Epithelial cell of proximal tubule (primary cell): ENCODE measurements around the gene SRMS. TPM values are rescaled to one million over a fixed set of nuclear protein-coding genes. Genes with fewer than 3 reads are reported as not detected.

Source experiments
- DNase-seq: peaks from one replicate; pipeline ENCODE4 v3.0.0-alpha.2; 2011; ENCODE audit warnings: low read depth
- H3K4me3 ChIP-seq: 2 replicates; pipeline ENCODE4 v1.5.1; 2011; ENCODE audit warnings: low read depth, mild to moderate bottlenecking, low read length
- CTCF ChIP-seq: conservative IDR thresholded peaks from 2 replicates; pipeline ENCODE4 v1.5.1; 2012; ENCODE audit warnings: low read depth, mild to moderate bottlenecking, low read length
- total RNA-seq: library from RNA; depleted of rRNA; stranded (reverse); fragments of >200 nt; gene quantifications from 2 replicates; pipeline ENCODE4 v1.2.3, GENCODE V29; 2015

SRMS gene
- total RNA-seq, 1 donor from 2014 or later = not detected

DNA sequence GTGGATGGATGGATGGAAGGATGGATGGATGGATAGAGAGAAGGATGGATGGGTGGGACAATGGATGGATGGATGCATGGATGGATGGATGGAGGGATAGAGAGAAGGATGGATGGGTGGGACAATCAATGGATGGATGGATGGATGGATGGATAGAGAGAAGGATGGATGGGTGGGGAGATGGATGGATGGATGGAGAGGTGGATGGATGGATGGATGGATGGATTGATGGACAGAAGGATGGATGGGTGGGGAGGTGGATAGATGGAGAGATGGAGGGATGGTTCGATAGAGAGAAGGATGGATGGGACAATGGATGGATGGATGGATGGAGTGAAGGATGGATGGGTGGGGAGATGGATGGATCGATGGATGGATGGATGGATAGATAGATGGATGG lies 55.0 kb downstream of the SRMS start:
- no peak for DNase-seq
- no peak for TF ChIP-seq CTCF
- no peak overlapping the region for H3K4me3 ChIP-seq

GRCh38 chr20:63491635-63492230 lies 55.8 kb downstream of the SRMS start:
- no peak for DNase-seq
- TF ChIP-seq CTCF = no peak
- H3K4me3 ChIP-seq = no peak overlapping the region

DNA sequence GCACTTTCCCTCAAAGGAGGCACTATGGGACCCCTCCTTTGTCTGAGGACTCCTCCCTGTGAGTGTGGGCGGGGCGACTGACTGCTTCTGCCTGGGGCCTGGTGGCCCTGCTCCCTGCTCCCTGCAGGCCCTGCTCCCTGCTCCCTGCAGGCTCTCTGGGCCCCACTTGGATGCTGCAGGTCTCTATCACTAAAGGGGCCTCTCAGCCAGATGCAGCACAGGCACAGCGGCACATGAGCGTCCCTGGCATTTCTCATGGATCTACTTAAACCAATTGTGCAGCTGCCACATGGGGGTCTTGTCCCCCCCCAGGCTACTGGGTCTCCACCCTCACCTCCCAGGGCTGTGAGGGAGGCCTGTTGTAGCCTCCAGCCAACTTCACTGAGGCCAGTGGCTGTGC lies 56.5 kb downstream of the SRMS start:
- TF ChIP-seq CTCF = no peak
- no peak overlapping the region for H3K4me3 ChIP-seq
- no peak for DNase-seq

Other genes with a start within 250 kb of the SRMS start
- gene CHRNA4, start 186.4 kb downstream of the SRMS start, total RNA-seq = not detected in 2 replicates
- gene KCNQ2, start 75.1 kb downstream of the SRMS start, total RNA-seq = 0.14 TPM in 1 of 2 replicates, not detected in the other
- gene EEF1A2, start 48.7 kb downstream of the SRMS start, total RNA-seq = 1.2 and 20.0 TPM in 2 replicates
- gene PPDPF, start 27.0 kb downstream of the SRMS start, total RNA-seq = 99.3 and 247 TPM in 2 replicates
- not detected in 2 replicates for gene PTK6, start 10.4 kb downstream of the SRMS start, total RNA-seq
- 1.7 TPM in 2 replicates for gene FNDC11, start 6.4 kb upstream of the SRMS start, total RNA-seq
- 25.7 and 48.8 TPM in 2 replicates for gene HELZ2, start 26.5 kb upstream of the SRMS start, total RNA-seq
- 10.5 and 10.7 TPM in 2 replicates for gene GMEB2, start 79.4 kb upstream of the SRMS start, total RNA-seq
- 64.5 and 112 TPM in 2 replicates for gene STMN3, start 105.7 kb upstream of the SRMS start, total RNA-seq
- 26.5 and 29.1 TPM in 2 replicates for gene RTEL1, start 110.6 kb upstream of the SRMS start, total RNA-seq
- 509 and 817 TPM in 2 replicates for gene TNFRSF6B, start 148.9 kb upstream of the SRMS start, total RNA-seq
- gene ARFRP1, start 160.2 kb upstream of the SRMS start, total RNA-seq = 42.1 and 49.0 TPM in 2 replicates
- 36.5 and 57.2 TPM in 2 replicates for gene ZGPAT, start 160.3 kb upstream of the SRMS start, total RNA-seq
- 6.5 and 19.1 TPM in 2 replicates for gene LIME1, start 188.9 kb upstream of the SRMS start, total RNA-seq
- gene SLC2A4RG, start 192.0 kb upstream of the SRMS start, total RNA-seq = 91.5 and 91.9 TPM in 2 replicates